SW 1271 (cell line): Measurements from ENCODE around the gene ATP6V0E1.
"Not testable (repeated sequence)": the region's sequence is repeated elsewhere in the genome, so short reads cannot be mapped to it uniquely, and the experiment has no call there.

Source experiments
- DNase-seq, 2 experiments: peaks; one replicate each; lab custom pipeline; 2025; lab: John Stamatoyannopoulos, UW

ATP6V0E1 gene

GRCh38 chr5:173075970-173076369 lies 92.4 kb downstream of the ATP6V0E1 start:
- DNase-seq = no peak

- DNase-seq = not testable (repeated sequence)
Measured at GRCh38 chr5:173076471-173076870, 92.9 kb downstream of the ATP6V0E1 start.

- no peak for DNase-seq
Measured at GRCh38 chr5:173078878-173079277, 95.3 kb downstream of the ATP6V0E1 start.
